Measurements from ENCODE around the gene PFKP.
A peak's percentile ranks its signal among the peaks of the same experiment; 100 is the strongest.

PFKP gene

GRCh38 chr10:3067859-3068179 lies 471 bp downstream of the PFKP start:
- intact Hi-C loops (cut with DNase I; ENCODE audit: low total_unique reads) = loop anchor here (1.0 kb wide), 1 partner anchor 22 kb away; no protein-coding TSS in a partner anchor
- H3K27me3 ChIP-seq = no peaks in the 10 kb centered on the region
- H3K4me1 ChIP-seq = peaks cover 0 to 42% (median 20%) of the 10 kb centered on the region in 4 donors
- H3K27ac ChIP-seq = peak overlapping the region; percentile 83 to 90
- H3K4me3 ChIP-seq = peak overlapping the region; percentile 78 to 86
- H3K9me3 ChIP-seq = no peaks in the 10 kb centered on the region
- no peak for DNase-seq
- H3K36me3 ChIP-seq = peaks cover 0 to 5% (median 0%) of the 10 kb centered on the region in 3 donors
- TF ChIP-seq CTCF (IDR thresholded peaks at IDR 0.05) = no peak

- intact Hi-C loops (cut with DNase I; ENCODE audit: low total_unique reads) = no loop called here
- H3K36me3 ChIP-seq = peaks cover 0 to 5% (median 0%) of the 10 kb centered on the region in 3 donors
- peak; percentile 20 to 41 for TF ChIP-seq CTCF (IDR thresholded peaks at IDR 0.05)
- peak overlapping the region; percentile 83 to 90 for H3K27ac ChIP-seq
- peaks cover 0 to 48% (median 22%) of the 10 kb centered on the region in 4 donors for H3K4me1 ChIP-seq
- H3K27me3 ChIP-seq = no peaks in the 10 kb centered on the region
- peak overlapping the region; percentile 78 to 86 for H3K4me3 ChIP-seq
- no peaks in the 10 kb centered on the region for H3K9me3 ChIP-seq
- DNase-seq = peak; percentile 61 to 82
Observed at GRCh38 chr10:3068201-3068967, 1.0 kb downstream of the PFKP start.

- H3K27ac ChIP-seq = peak overlapping the region; percentile 83 to 90
- TF ChIP-seq CTCF (IDR thresholded peaks at IDR 0.05) = no peak
- peaks cover 0 to 55% (median 22%) of the 10 kb centered on the region in 4 donors for H3K4me1 ChIP-seq
- H3K9me3 ChIP-seq = no peaks in the 10 kb centered on the region
- no peaks in the 10 kb centered on the region for H3K27me3 ChIP-seq
- DNase-seq = no peak
- H3K36me3 ChIP-seq = peaks cover 0 to 5% (median 0%) of the 10 kb centered on the region in 3 donors
- intact Hi-C loops (cut with DNase I; ENCODE audit: low total_unique reads) = no loop called here
- peak overlapping the region; percentile 78 to 86 for H3K4me3 ChIP-seq
Observed at GRCh38 chr10:3068968-3069737, 1.8 kb downstream of the PFKP start.

GRCh38 chr10:3069876-3070275 lies 2.5 kb downstream of the PFKP start:
- H3K27me3 ChIP-seq = no peaks in the 10 kb centered on the region
- intact Hi-C loops (cut with DNase I; ENCODE audit: low total_unique reads) = no loop called here
- no peak for DNase-seq

More at GRCh38 chr10:3069876-3070275, 2.5 kb downstream of the PFKP start:
- H3K4me1 ChIP-seq = peaks cover 0 to 57% (median 22%) of the 10 kb centered on the region in 4 donors
- TF ChIP-seq CTCF (IDR thresholded peaks at IDR 0.05) = no peak
- H3K4me3 ChIP-seq = peak overlapping the region in 1 of 2 donors; percentile 86
- peaks cover 0 to 5% (median 0%) of the 10 kb centered on the region in 3 donors for H3K36me3 ChIP-seq
- H3K27ac ChIP-seq = peak overlapping the region in 1 of 2 donors; percentile 90
- H3K9me3 ChIP-seq = no peaks in the 10 kb centered on the region

All from tibial artery (tissue), 4 donors.